GM21825 (cell line): ENCODE data around the gene CXCL13.
"Not testable (repeated sequence)": the region's sequence is repeated elsewhere in the genome, so short reads cannot be mapped to it uniquely, and the experiment has no call there.

Source experiments
- ATAC-seq: cut with Tn5 transposase; IDR thresholded peaks from one replicate; pipeline ENCODE4 v1.9.1; 2021; ENCODE audit warnings: mild to moderate bottlenecking, moderate library complexity; ENCODE audit not compliant: unreplicated experiment

The CXCL13 gene

DNA sequence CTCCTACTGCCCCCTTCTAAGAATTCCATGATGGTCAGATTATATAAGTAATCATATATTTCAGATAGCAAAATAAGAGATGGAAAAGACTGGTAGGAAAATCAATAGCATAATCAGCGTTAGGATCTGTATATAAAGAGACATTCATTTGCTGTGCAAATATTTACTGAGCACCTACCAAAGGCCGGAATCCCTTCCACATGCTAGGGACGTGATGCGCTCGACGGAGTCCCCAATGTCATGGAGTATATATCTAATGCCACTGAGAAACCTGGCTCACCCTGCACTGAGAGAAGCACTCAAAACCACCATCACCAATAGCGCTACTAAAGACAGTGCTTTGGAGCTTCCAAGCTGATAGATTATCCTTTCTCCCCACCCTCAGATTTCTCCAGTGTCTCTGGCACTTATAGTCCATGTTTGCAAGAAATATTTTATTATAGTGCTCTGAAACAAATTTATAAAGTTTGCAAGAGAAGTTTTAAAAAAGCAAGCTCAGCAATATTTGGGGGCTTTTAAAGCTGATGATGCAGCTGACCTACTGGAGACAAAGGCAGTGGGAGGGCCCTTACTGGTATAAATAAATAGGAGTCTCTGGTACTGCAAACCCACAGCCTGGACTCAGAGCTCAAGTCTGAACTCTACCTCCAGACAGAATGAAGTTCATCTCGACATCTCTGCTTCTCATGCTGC lies at the start of gene CXCL13:
TSS of gene CXCL13 (plus strand) at position 611 of the 693 bp plus-strand sequence. CDS start at position 657, 46 bp downstream.
- ATAC-seq: no peak

DNA sequence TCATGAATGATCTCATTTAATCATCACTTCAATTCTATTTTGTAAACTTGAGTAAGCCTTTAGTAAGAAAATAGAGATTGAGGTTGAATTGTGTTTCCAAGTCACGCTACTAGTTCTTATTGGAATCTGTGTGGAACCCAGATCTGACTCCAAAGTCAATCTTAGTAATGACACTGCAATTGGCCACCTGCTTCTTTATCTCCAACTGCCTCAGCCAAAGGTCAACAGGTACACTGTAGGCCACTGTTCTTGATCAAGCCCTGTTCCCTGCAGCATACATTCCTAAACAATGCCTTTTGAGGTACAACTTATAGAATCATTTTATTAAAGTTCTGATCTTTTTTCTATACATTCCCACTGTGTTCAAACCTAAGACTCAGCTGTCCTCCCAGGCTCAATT lies 45.5 kb upstream of the CXCL13 start:
- ATAC-seq: no peak

DNA sequence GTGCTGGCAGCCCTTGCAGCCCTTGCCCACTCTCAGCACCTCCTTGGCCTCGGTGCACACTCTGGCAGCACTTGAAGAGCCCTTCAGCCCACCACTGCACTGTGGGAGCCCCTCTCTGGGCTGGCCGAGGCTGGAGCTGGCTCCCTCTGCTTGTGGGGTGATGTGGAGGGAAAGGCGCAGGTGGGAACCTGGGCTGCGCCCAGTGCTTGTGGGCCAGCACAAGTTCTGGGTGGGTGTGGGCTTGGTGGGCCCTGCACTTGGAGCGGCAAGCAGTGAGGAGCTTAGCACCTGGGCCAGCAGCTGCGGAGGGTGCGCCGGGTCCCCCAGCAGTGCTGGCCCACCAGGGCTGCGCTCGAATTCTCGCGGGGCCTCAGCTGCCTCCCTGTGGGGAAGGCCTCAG lies 43.9 kb upstream of the CXCL13 start:
- ATAC-seq: not testable (repeated sequence)

DNA sequence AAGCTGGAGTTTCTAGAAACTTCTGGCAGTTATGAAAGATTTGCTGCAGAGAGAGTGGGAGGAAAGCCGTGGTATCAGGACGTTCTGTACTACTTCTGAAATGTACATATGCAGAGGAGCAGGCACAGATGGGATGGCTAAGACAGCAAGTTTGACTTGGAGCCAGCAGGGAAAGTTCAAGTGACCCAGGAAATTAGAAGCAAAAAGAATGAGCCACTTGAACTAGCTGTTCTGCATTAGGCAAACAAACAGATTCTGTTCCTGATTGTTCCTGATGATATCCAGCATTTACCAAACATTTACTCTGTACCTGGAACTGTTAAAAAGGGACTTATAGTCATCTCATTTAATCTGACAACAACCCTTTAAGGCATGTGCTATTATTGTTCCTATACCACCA lies 41.4 kb upstream of the CXCL13 start:
- no peak for ATAC-seq

DNA sequence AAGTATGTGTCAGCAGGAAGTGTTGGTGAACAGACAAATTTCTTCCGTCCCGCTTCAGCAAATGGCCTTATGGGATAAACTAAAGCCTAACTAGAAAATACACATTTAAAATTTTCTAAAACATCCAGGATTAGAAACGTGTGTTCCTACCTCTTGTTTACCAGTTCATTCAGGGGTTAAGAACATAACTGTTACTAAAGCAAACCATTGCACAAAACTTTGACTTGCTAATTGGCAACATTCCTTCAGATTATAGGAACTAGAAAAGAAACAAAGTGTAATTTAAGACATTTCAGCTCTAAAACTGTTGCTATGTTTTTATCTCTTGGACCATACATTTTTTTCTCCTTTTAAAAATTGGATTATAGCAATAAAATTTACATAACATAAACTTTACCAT lies 39.5 kb upstream of the CXCL13 start:
- ATAC-seq: no peak

- no peak for ATAC-seq
Observed at GRCh38 chr4:77567549-77567948, 38.1 kb upstream of the CXCL13 start.

DNA sequence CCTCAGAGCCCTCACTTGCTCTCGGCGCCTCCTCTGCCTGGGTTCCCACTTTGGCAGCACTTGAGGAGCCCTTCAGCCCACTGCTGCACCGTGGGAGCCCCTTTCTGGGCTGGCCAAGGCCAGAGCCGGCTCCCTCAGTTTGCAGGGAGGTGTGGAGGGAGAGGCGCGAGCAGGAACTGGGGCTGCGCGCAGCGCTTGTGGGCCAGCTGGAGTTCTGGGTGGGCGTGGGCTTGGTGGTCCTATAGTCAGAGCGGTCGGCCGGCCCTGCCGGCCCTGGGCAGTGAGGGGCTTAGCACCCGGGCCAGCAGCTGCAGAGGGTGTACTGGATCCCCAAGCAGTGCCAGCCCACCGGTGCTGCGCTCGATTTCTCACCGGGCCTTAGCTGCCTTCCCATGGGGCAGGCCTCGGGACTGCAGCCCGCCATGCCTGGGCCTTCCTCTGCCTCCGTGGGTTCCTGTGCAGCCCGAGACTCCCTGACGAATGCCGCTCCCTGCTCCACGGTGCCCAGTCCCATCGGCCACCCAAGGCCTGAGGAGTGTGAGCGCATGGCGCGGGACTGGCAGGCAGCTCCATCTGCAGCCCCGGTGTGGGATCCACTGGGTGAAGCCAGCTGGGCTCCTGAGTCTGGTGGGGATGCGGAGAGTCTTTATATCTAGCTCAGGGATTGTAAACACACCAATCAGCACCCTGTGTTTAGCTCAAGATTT lies 35.0 kb upstream of the CXCL13 start:
- not testable (repeated sequence) for ATAC-seq

GRCh38 chr4:77576351-77576750 lies 29.3 kb upstream of the CXCL13 start:
- no peak for ATAC-seq

GRCh38 chr4:77578145-77578544 lies 27.5 kb upstream of the CXCL13 start:
- ATAC-seq: no peak

DNA sequence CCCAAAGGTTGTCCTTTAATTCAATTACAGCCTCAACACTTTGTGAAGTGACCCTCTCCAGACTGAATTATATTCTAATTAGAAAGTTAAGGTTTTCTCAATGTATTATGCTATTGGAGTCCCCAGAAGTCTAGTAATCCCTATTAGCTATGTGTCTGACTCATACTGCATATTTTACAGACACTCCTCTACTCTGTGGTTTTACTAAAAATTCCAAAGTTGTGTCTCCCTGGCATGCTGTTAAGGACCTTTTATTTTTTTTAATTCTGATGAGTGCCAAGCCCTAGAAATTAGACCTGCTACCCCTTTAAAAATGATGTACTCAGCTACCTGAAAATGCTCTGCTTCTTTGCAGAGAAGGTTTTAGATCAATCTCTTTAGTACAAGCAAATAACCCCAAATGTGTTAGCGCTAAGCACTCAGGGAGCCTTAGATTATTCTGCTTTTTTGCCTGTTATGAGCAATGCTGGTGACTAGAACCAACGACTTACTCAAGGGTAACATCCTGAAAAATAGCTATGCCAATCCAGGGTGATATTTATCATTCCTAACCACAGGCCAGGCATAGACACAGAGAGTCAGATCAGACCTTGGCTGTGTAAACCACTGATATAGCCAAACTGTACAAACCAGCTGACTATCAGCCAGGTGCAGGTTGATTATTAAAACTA lies 26.1 kb upstream of the CXCL13 start:
- ATAC-seq: no peak

- no peak for ATAC-seq
Observed at GRCh38 chr4:77581724-77582123, 23.9 kb upstream of the CXCL13 start.

- no peak for ATAC-seq
Observed at GRCh38 chr4:77582156-77582555, 23.5 kb upstream of the CXCL13 start.

DNA sequence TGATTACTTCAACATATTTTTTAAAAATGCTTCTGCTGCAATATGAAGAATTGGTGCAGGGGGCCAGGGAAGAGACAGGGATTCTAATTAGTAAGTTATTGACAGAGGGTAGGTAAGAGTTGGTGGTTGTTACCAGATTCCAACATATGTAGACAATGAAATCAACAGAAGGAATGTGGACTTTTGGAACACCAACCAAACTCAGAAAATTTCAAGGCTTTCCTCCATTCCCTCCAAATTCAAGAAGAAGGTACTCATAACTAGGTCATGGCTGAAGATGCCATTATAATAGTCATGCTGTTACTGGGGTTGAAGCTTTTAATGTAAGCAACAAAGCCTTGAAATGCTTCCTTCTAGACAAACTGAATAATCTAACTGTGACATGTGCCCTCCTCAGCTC lies 22.9 kb upstream of the CXCL13 start:
- ATAC-seq: no peak

- ATAC-seq: peak; percentile 98
Observed at GRCh38 chr4:77586951-77587383, 18.7 kb upstream of the CXCL13 start.

GRCh38 chr4:77590482-77590881 lies 15.1 kb upstream of the CXCL13 start:
- no peak for ATAC-seq

- no peak for ATAC-seq
Observed at GRCh38 chr4:77591532-77591931, 14.1 kb upstream of the CXCL13 start.

GRCh38 chr4:77593101-77593500 lies 12.5 kb upstream of the CXCL13 start:
- ATAC-seq: no peak

DNA sequence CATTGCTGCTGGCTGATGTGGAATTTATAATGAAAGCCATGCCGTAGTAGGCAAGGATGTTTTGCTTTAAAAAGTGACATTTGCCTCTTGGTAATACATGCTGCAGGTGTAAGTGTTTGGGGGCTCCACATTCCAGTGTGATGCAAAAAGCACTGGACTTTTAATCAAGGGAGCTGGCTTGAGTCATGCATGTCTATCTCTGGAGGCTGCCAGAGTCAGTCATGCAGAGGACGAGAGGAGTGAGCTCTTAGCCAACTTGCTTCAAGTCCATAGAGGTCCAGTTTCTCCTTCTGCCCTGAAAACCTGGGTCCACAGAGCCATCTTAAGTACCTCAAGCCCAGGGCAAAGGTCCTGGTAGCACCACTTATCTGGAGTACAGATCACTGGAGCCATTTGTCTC lies 11.6 kb upstream of the CXCL13 start:
- no peak for ATAC-seq

DNA sequence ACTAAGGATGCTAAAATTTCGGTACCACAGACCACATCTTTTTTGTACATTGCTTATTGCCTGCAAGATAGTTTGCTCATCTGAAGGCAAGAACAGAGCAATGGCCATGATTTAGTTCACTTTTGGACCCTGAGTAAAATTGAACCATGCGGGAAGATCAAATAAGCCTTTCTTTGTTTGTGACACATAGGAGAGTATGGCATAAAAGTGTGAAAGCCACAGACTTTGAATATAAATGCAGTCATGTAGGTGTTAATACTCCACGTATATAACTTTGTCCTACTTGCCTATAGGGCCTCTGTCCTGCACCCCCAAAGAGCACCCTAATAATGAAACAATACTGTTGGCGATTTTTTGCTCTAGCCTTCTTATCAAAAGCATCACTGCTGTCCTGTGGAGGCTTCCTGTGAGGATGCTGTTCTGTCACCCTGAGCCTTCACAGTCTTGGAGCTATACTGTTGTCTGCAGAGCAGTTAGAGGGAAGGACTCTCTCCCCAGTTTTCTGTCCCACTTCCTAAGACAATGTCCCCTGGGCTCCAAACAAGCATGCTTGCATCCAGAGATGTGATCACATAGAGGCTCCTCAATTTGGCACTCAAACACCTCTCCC lies 10.2 kb upstream of the CXCL13 start:
- no peak for ATAC-seq

DNA sequence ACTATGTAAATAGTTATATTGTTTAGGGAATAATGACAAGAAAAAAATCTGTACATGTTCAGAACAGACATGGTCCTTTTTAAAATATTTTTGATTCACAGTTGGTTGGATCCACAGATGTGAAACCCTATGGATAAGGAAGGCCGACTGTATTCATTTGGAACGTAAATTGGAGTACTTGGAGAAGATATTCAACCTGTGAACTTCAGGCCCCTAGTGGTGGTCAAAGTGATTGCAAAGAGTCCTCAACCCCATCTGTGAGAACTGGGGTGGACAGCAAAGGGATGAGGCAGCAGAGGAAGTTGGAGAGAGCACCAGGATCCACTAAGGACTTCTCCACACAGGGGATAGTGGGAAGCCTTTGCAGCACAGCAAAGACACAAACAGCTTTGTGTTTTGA lies 6.2 kb upstream of the CXCL13 start:
- no peak for ATAC-seq
